Choroid plexus epithelial cell (primary cell): Measurements from ENCODE around the gene DNAJC22.
"Not testable (repeated sequence)": the region's sequence is repeated elsewhere in the genome, so short reads cannot be mapped to it uniquely, and the experiment has no call there.

ENCODE experiments used
- DNase-seq: peaks from one replicate; pipeline ENCODE4 v3.0.0-alpha.2; 2010; ENCODE audit warnings: low read depth
- H3K4me3 ChIP-seq: 2 replicates; pipeline ENCODE4 v1.5.1; 2011; ENCODE audit warnings: low read depth, mild to moderate bottlenecking, control low read depth, low read length, moderate library complexity
- CTCF ChIP-seq: conservative IDR thresholded peaks from 2 replicates; pipeline ENCODE4 v1.5.1; 2011; ENCODE audit warnings: low read depth, mild to moderate bottlenecking, control low read depth, inconsistent platforms, low read length, moderate library complexity

DNAJC22 gene

GRCh38 chr12:49377386-49377785, 30.7 kb downstream of the DNAJC22 start:
- no peak for DNase-seq
- no peak for TF ChIP-seq CTCF
- no peak overlapping the region for H3K4me3 ChIP-seq

- not testable (repeated sequence) for DNase-seq
Observed at GRCh38 chr12:49380184-49380583, 33.5 kb downstream of the DNAJC22 start.

GRCh38 chr12:49388682-49389386, 42.1 kb downstream of the DNAJC22 start:
- TF ChIP-seq CTCF = no peak
- no peak for DNase-seq
- no peak overlapping the region for H3K4me3 ChIP-seq

More at GRCh38 chr12:49380184-49380583, 33.5 kb downstream of the DNAJC22 start:
- H3K4me3 ChIP-seq = not testable (repeated sequence)

- no peak overlapping the region for H3K4me3 ChIP-seq
- TF ChIP-seq CTCF = no peak
- no peak for DNase-seq
Observed at GRCh38 chr12:49389387-49389703, 42.7 kb downstream of the DNAJC22 start.

GRCh38 chr12:49397000-49397399, 50.3 kb downstream of the DNAJC22 start:
- TF ChIP-seq CTCF = no peak
- no peak for DNase-seq
- no peak overlapping the region for H3K4me3 ChIP-seq

- no peak for TF ChIP-seq CTCF
- no peak overlapping the region for H3K4me3 ChIP-seq
- no peak for DNase-seq
Observed at GRCh38 chr12:49400304-49400703, 53.6 kb downstream of the DNAJC22 start.
